Left ventricle myocardium inferior (tissue), 1 donor: Measurements from ENCODE around the gene UTY. TPM values are rescaled to one million over a fixed set of nuclear protein-coding genes. Genes with fewer than 3 reads are reported as not detected.

Source experiments
- DNase-seq: peaks from one replicate; pipeline ENCODE4 v3.0.0-alpha.2; 2020
- H3K27ac ChIP-seq: fragments of 200-600 bp; replicated peaks from 2 replicates; pipeline ENCODE4 v1.8.0; 2021
- H3K27me3 ChIP-seq: fragments of 200-600 bp; 2 replicates; pipeline ENCODE4 v1.8.0; 2021; ENCODE audit warnings: low read depth
- H3K36me3 ChIP-seq: fragments of 200-600 bp; 2 replicates; pipeline ENCODE4 v1.8.0; 2021
- H3K4me1 ChIP-seq: fragments of 200-600 bp; 2 replicates; pipeline ENCODE4 v1.8.0; 2021
- H3K4me3 ChIP-seq: fragments of 200-600 bp; 2 replicates; pipeline ENCODE4 v1.8.0; 2021; ENCODE audit warnings: mild to moderate bottlenecking, moderate library complexity
- H3K9me3 ChIP-seq: fragments of 200-600 bp; replicated peaks from 2 replicates; pipeline ENCODE4 v1.8.0; 2021
- CTCF ChIP-seq: fragments of 200-600 bp; IDR thresholded peaks from 2 replicates; pipeline ENCODE4 v1.8.0; 2021; ENCODE audit warnings: antibody characterized with exemption, mild to moderate bottlenecking, borderline replicate concordance
- intact Hi-C: fragments of 100-400 bp; cut with micrococcal nuclease; formaldehyde crosslinking; loops from one replicate; pipeline ENCODE4 v1.11.0; 2022
- total RNA-seq: library from RNA; stranded (reverse); fragmentation: NEBNext Ultra II Directional; extraction: Animal tissue kit (Norgen Biotek cat#: 25700); gene quantifications from one replicate; pipeline ENCODE4 v1.2.1, GENCODE V29; 2021
- donor health status: DM: no; HTN: yes; CAD: no; lungs with severe emphysema.

Gene UTY
- total RNA-seq, 1 donor from 2014 or later = 10.4 TPM

- H3K27ac ChIP-seq = peak overlapping the region; percentile 77
- no peak for TF ChIP-seq CTCF
- intact Hi-C loops = no loop called here
- no peaks in the 10 kb centered on the region for H3K27me3 ChIP-seq
- H3K36me3 ChIP-seq = no peaks in the 10 kb centered on the region
- DNase-seq = no peak
- peaks cover 8% of the 10 kb centered on the region for H3K4me1 ChIP-seq
- H3K4me3 ChIP-seq = peak overlapping the region; percentile 63
- H3K9me3 ChIP-seq = peaks cover 8% of the 10 kb centered on the region
These were observed 44.4 kb downstream of the UTY start for GRCh38 chrY:13435206-13435967.

GRCh38 chrY:13432293-13433025, 47.4 kb downstream of the UTY start:
- no peak for TF ChIP-seq CTCF
- H3K4me3 ChIP-seq = no peak overlapping the region
- DNase-seq = no peak
- H3K9me3 ChIP-seq = peaks cover 23% of the 10 kb centered on the region
- peaks cover 8% of the 10 kb centered on the region for H3K4me1 ChIP-seq
- no peak overlapping the region for H3K27ac ChIP-seq
- H3K36me3 ChIP-seq = peaks cover 8% of the 10 kb centered on the region
- no peaks in the 10 kb centered on the region for H3K27me3 ChIP-seq
- intact Hi-C loops = no loop called here

GRCh38 chrY:13429551-13429950, 50.3 kb downstream of the UTY start:
- no peak for DNase-seq
- peaks cover 8% of the 10 kb centered on the region for H3K36me3 ChIP-seq
- H3K27ac ChIP-seq = no peak overlapping the region
- no peak overlapping the region for H3K4me3 ChIP-seq
- no peaks in the 10 kb centered on the region for H3K27me3 ChIP-seq
- H3K4me1 ChIP-seq = no peaks in the 10 kb centered on the region
- H3K9me3 ChIP-seq = peaks cover 42% of the 10 kb centered on the region
- no peak for TF ChIP-seq CTCF
- intact Hi-C loops = loop anchor here (10.0 kb wide), 1 partner anchor 55 kb away; no protein-coding TSS in a partner anchor

- TF ChIP-seq CTCF = peak; percentile 27
- Histone ChIP-seq H3K27me3 (no peaks in the 10 kb centered on the region), H3K4me3 (peak overlapping the region; percentile 9), H3K9me3 (peaks cover 20% of the 10 kb centered on the region), H3K4me1 (peaks cover 54% of the 10 kb centered on the region), H3K36me3 (no peaks in the 10 kb centered on the region), H3K27ac (peak overlapping the region; percentile 56)
- no peak for DNase-seq
- intact Hi-C loops = loop anchor here (10.0 kb wide), 1 partner anchor 49 kb away; no protein-coding TSS in a partner anchor
These were observed 56.5 kb downstream of the UTY start for GRCh38 chrY:13423281-13423732.

GRCh38 chrY:13416869-13417661, 62.8 kb downstream of the UTY start:
- peaks cover 53% of the 10 kb centered on the region for H3K4me1 ChIP-seq
- no peaks in the 10 kb centered on the region for H3K27me3 ChIP-seq
- intact Hi-C loops = no loop called here
- H3K4me3 ChIP-seq = no peak overlapping the region
- DNase-seq = no peak
- no peaks in the 10 kb centered on the region for H3K9me3 ChIP-seq
- no peaks in the 10 kb centered on the region for H3K36me3 ChIP-seq
- no peak overlapping the region for H3K27ac ChIP-seq
- TF ChIP-seq CTCF = no peak
